GM21576 (cell line): ENCODE data around the gene GPD1L.
"Not testable (repeated sequence)": the region's sequence is repeated elsewhere in the genome, so short reads cannot be mapped to it uniquely, and the experiment has no call there.

ENCODE experiments used
- ATAC-seq: cut with Tn5 transposase; IDR thresholded peaks from one replicate; pipeline ENCODE4 v1.9.1; 2021; ENCODE audit warnings: mild to moderate bottlenecking, moderate library complexity; ENCODE audit not compliant: unreplicated experiment

GPD1L gene

GRCh38 chr3:32106132-32106928, at the start of gene GPD1L:
TSS of gene GPD1L (plus strand) at chr3:32106620. CDS start at chr3:32106712, 92 bp downstream.
- peak; percentile 100 for ATAC-seq

DNA sequence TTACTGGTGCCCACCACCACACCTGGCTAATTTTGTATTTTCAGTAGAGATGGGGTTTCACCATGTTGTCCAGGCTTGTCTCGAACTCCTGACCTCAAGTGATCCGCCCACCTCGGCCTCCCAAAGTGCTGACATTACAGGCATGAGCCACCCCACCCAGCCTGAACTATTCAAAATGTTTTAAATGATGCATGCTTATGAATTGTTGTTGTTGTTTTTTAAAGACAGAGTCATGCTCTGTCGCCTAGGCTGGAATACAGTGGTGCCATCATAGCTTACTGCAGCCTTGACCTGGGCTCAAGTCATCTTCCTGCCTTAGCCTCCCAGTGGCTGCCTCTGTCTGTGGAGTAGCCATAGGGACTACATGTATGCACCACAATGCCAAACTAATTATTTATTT, 48.0 kb upstream of the GPD1L start:
- ATAC-seq: not testable (repeated sequence)

- ATAC-seq: no peak
Measured at GRCh38 chr3:32062950-32063582, 43.4 kb upstream of the GPD1L start.

DNA sequence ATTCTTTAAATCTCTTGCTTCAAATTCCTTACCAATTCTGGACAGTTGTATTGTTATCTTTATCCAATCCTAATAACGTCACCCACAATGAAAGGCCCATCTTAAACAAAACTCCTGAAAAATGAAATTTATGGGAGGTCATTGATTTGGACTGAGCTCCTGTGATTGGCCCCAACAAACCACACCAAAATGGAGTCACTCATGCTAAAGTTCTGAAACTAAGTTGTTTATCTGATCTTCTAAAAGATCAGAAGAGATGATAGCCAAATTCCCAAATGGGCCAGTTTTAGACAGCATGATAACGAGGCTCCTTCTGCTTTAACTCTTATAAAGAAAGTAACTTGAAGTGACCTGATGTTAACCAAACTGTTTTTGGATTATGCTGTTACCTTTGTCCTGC, 39.7 kb upstream of the GPD1L start:
- ATAC-seq: no peak

- ATAC-seq: not testable (repeated sequence)
Measured at GRCh38 chr3:32074194-32074593, 32.2 kb upstream of the GPD1L start.

- no peak for ATAC-seq
Measured at GRCh38 chr3:32076566-32076965, 29.9 kb upstream of the GPD1L start.

GRCh38 chr3:32077260-32078084, 28.9 kb upstream of the GPD1L start:
- ATAC-seq: no peak

GRCh38 chr3:32078085-32078634, 28.3 kb upstream of the GPD1L start:
- no peak for ATAC-seq

- no peak for ATAC-seq
Measured at GRCh38 chr3:32078864-32079263, 27.6 kb upstream of the GPD1L start.

- no peak for ATAC-seq
Measured at GRCh38 chr3:32082721-32083120, 23.7 kb upstream of the GPD1L start.

- no peak for ATAC-seq
Measured at GRCh38 chr3:32083702-32084270, 22.6 kb upstream of the GPD1L start.

GRCh38 chr3:32084870-32085269, 21.6 kb upstream of the GPD1L start:
- ATAC-seq: no peak

DNA sequence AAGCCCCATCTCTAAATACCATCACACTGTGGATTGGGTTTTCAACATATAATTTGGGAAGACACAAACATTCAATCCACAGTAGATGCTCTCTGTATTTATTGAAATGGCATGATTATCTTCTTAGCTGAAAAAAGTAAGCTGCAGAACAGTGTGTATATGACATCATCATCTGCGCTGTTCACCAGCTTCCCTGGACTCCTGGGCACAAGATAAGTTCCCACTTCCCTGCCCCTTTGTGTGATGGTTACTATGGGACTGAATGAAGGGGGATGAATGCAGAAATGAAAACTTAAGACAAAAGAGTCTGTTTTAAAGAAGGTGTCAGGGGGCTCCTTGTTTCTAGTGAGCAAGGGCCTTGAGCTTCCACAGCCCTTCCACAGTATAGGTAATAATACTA, 20.0 kb upstream of the GPD1L start:
- ATAC-seq: no peak

DNA sequence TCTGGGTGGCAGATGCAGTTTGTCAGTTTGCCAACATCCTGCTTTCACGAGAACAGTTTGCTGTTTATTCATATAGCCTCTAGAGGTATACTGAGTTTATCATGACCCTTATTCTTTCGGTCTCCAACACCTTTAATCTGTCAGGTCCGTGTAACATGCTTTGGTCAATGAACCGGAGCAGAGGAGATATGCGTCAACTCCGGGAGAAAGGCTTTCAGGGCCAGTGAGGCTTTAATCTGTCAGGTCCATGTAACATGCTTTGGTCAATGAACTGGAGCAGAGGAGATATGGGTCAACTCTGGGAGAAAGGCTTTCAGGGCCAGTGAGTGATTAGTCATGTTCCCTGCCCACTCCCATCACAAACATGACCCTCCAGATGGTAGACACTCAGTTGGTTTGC, 16.9 kb upstream of the GPD1L start:
- no peak for ATAC-seq

DNA sequence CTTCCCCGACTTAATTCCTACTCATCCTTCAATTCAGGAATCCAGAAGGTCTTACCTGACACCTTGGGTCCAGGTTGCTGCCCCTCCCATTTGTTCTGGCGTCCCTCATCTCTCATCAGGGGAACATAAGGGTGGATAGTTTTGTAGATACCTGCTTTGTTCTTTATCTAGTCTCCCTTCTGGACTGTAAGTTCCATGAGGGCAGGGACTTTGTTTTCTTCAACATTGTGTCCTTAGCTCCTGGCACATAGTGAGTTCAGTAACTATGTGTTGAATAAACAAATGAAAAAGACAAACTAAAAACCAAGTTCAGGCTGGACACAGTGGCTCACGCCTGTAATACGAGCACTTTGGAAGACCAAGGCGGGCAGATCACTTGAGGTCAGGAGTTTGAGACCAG, 13.2 kb upstream of the GPD1L start:
- no peak for ATAC-seq

DNA sequence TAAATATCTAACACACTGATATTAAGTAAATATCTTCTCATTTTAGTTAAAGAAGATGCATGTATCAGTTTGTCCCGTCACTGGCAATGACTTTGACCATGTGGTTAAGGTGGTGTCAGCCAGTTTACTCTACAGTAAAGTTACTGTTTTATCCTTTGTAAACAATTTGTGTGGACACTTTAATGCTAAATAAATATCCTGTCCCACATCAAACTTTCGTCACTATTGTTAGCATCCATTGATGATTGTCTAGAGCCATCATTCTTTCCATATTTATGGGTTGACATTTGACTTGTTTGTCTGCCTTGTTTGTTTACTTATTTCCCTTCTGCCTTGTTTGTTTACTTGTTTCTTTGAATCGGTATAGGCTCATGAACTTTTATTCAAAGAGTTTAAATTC, 11.0 kb upstream of the GPD1L start:
- ATAC-seq: no peak

DNA sequence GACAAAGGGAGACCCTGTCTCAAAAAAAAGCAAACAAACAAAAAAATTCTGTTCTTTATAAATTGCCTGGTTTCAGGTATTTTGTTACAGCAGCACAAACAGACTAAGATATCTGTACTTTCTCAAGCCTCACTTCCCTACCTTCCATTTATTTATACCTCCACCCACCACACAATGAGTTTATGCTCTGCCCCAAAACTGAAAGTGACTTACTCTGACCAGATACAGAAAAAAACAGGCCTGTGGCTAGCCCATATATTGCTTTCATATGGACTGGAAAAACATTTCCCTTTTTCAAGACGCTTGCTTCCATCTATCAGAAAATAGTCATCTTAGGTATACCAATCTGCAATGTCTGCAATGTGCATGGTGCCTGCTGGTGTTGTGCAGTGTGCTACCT, 8.7 kb upstream of the GPD1L start:
- no peak for ATAC-seq

GRCh38 chr3:32098528-32098927, 7.9 kb upstream of the GPD1L start:
- ATAC-seq: no peak

GRCh38 chr3:32100465-32100864, 6.0 kb upstream of the GPD1L start:
- ATAC-seq: no peak

DNA sequence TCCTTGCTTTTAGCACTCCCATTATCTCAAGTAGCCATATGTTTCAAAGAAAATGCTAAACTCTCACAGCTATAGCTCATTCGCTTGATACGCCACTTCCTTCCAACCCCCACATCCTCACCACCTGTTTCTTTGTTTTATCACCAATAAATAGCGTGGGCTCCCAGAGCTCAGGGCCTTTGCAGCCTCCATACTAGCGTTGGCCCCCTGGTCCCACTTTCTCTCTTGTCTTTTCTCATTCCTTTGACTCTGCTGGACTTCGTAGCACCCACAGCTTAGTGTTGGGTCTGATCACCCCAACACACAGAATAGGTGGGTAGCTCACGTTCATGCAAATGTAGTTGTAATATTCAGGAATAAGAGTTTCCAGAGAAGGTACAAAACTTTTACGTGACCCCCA, 4.1 kb upstream of the GPD1L start:
- no peak for ATAC-seq

GRCh38 chr3:32104492-32104891, 1.9 kb upstream of the GPD1L start:
- no peak for ATAC-seq
